BLaER1 (cell line): Measurements from ENCODE around the gene PTPN4.
"Not testable (repeated sequence)": the region's sequence is repeated elsewhere in the genome, so short reads cannot be mapped to it uniquely, and the experiment has no call there.

Source experiments
- H3K27ac ChIP-seq: shearing (Covaris generic); formaldehyde crosslinking; 2 replicates; pipeline ENCODE4 v1.8.1; 2022
- H3K27me3 ChIP-seq: shearing (Covaris generic); formaldehyde crosslinking; 2 replicates; pipeline ENCODE4 v1.8.1; 2022
- H3K36me3 ChIP-seq: shearing (Covaris generic); formaldehyde crosslinking; 2 replicates; pipeline ENCODE4 v1.8.1; 2022
- H3K4me1 ChIP-seq: shearing (Covaris generic); formaldehyde crosslinking; 2 replicates; pipeline ENCODE4 v1.8.1; 2022
- H3K4me2 ChIP-seq: shearing (Covaris generic); formaldehyde crosslinking; 2 replicates; pipeline ENCODE4 v1.8.1; 2022
- H3K4me3 ChIP-seq: shearing (Covaris generic); formaldehyde crosslinking; 2 replicates; pipeline ENCODE4 v1.8.1; 2022
- H3K9ac ChIP-seq: shearing (Covaris generic); formaldehyde crosslinking; 2 replicates; pipeline ENCODE4 v1.8.1; 2022
- H3K9me3 ChIP-seq: shearing (Covaris generic); formaldehyde crosslinking; 2 replicates; pipeline ENCODE4 v1.8.1; 2022
- H4K20me1 ChIP-seq: shearing (Covaris generic); formaldehyde crosslinking; 2 replicates; pipeline ENCODE4 v1.8.1; 2022
- Cebpa-rat ChIP-seq: shearing (Covaris generic); IDR thresholded peaks from 2 replicates; pipeline ENCODE4 v1.8.1; 2022

PTPN4 gene

GRCh38 chr2:119996148-119996547 is 236.4 kb downstream of the PTPN4 start:
- Histone ChIP-seq H3K4me2 (no peak overlapping the region), H3K27me3 (no peaks in the 10 kb centered on the region), H3K4me3 (no peak overlapping the region), H3K27ac (no peak overlapping the region), H3K4me1 (no peaks in the 10 kb centered on the region), H3K9ac (no peak overlapping the region), H4K20me1 (no peaks in the 10 kb centered on the region), H3K36me3 (no peaks in the 10 kb centered on the region), H3K9me3 (no peaks in the 10 kb centered on the region; the same call in 1 of the 2 replicates)
- no peak for TF ChIP-seq Cebpa-rat

DNA sequence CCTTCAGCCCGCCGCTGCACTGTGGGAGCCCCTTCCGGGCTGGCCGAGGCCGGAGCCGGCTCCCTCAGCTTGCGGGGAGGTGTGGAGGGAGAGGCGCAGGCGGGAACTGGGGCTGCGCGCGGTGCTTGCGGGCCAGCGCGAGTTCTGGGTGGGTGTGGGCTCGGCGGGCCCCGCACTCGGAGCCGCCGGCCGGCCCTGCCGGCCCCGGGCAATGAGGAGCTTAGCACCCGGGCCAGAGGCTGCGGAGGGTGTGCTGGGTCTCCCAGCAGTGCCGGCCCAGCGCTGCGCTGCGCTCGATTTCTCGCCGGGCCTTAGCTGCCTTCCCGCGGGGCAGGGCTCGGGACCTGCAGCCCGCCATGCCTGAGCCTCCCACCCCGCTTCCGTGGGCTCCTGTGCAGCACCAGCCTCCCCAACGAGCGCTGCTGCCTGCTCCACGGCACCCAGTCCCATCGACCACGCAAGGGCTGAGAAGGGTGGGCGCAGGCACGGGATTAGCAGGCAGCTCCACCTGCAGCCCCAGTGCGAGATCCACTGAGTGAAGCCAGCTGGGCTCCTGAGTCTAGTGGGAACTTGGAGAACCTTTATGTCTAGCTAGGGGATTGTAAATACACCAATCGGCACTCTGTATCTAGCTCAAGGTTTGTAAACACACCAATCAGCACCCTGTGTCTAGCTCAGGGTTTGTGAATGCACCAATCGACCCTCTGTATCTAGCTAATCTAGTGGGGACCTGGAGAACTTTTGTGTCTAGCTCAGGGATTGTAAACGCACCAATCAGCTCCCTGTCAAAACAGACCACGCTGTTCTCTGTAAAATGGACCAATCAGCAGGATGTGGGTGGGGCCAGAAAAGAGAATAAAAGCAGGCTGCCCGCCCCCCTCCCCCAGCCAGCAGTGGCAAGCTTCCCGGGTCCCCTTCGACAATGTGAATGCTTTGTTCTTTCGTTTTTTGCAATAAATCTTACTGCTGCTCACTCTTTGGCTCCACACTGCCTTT is 237.5 kb downstream of the PTPN4 start:
- not testable (repeated sequence) for H3K27me3 ChIP-seq, H3K4me3 ChIP-seq, H3K27ac ChIP-seq

GRCh38 chr2:120001471-120001870 is 241.7 kb downstream of the PTPN4 start:
- Histone ChIP-seq H3K4me2 (no peak overlapping the region), H3K27me3 (no peaks in the 10 kb centered on the region), H4K20me1 (no peaks in the 10 kb centered on the region), H3K27ac (no peak overlapping the region), H3K4me1 (no peaks in the 10 kb centered on the region), H3K36me3 (no peaks in the 10 kb centered on the region), H3K4me3 (no peak overlapping the region), H3K9me3 (no peaks in the 10 kb centered on the region; the same call in 1 of the 2 replicates), H3K9ac (no peak overlapping the region)
- TF ChIP-seq Cebpa-rat: no peak

More for the DNA sequence above, 237.5 kb downstream of the PTPN4 start:
- not testable (repeated sequence) for H3K36me3 ChIP-seq, H3K4me2 ChIP-seq, H3K4me1 ChIP-seq, H3K9me3 ChIP-seq, H3K9ac ChIP-seq, H4K20me1 ChIP-seq

DNA sequence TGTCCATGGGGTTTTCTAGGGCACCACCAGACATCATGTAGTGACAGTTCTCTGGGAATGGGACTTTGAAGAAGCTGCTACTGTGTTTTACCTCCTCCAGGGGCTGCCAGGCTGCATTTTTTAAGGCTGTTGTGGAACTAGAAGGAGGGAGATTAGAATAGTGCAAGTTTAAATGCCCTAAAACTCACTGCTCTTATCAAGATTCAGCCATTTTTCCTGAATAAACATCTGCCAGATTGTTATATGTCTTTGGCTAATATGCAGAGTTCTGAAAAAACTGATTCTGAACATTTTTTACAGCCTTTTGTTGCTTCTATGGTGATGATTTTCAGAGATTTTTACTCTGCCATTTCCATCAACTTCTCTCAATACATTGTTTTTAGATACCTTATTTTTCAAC is 244.5 kb downstream of the PTPN4 start:
- Histone ChIP-seq H3K4me1 (no peaks in the 10 kb centered on the region), H3K9ac (no peak overlapping the region), H4K20me1 (no peaks in the 10 kb centered on the region), H3K27me3 (no peaks in the 10 kb centered on the region), H3K27ac (no peak overlapping the region), H3K36me3 (no peaks in the 10 kb centered on the region), H3K4me2 (no peak overlapping the region), H3K9me3 (no peaks in the 10 kb centered on the region), H3K4me3 (no peak overlapping the region)
- TF ChIP-seq Cebpa-rat: no peak

DNA sequence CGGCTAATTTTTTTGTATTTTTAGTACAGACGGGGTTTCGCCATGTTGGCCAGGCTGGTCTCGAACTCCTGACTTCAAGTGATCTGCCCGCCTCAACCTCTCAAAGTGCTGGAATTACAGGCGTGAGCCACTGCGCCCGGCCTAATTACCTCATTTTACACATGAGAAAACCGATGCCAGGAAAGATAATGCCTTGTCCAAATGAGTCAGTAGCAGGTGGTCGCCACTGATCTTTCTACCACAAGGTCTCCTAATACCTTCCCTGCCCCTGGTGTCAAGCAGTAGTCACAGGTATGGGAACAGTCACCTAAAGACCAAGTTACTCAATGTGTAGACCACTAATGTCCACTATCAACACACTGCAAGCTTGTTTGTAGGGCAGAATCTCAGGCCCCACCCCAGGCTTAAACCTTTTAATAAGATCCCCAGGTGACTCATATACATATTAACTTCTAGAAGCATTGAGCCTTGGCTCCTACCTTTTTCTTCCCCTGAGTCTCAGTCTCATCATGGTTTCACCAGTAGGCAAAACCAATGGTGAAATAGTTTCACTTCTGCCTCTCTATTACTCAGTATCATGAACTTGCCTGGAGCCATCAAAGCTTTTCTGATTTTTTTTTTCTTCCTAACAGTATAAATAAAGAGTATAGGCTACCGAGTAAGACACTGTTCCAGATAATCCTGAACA is 246.3 kb downstream of the PTPN4 start:
- no peak for TF ChIP-seq Cebpa-rat
- Histone ChIP-seq H3K4me2 (no peak overlapping the region), H3K4me1 (no peaks in the 10 kb centered on the region), H3K9me3 (no peaks in the 10 kb centered on the region), H3K36me3 (no peaks in the 10 kb centered on the region), H3K27ac (no peak overlapping the region), H3K27me3 (no peaks in the 10 kb centered on the region), H3K9ac (no peak overlapping the region), H3K4me3 (no peak overlapping the region), H4K20me1 (no peaks in the 10 kb centered on the region)

- Histone ChIP-seq H3K4me3 (no peak overlapping the region), H3K27ac (no peak overlapping the region)
- no peak for TF ChIP-seq Cebpa-rat
Measured at GRCh38 chr2:120007851-120008250, 248.1 kb downstream of the PTPN4 start.

GRCh38 chr2:120012363-120012762 is 252.6 kb downstream of the PTPN4 start:
- Histone ChIP-seq H3K4me3 (peak overlapping the region; percentile 99), H3K27ac (peak overlapping the region; percentile 89; the same call in 1 of the 2 replicates), H3K36me3 (no peaks in the 10 kb centered on the region), H4K20me1 (no peaks in the 10 kb centered on the region), H3K4me1 (peaks cover 20% of the 10 kb centered on the region), H3K27me3 (no peaks in the 10 kb centered on the region), H3K4me2 (peak overlapping the region; percentile 82), H3K9me3 (peaks cover 7% of the 10 kb centered on the region), H3K9ac (peak overlapping the region; percentile 94)
- no peak for TF ChIP-seq Cebpa-rat

More at GRCh38 chr2:120007851-120008250, 248.1 kb downstream of the PTPN4 start:
- H3K4me1 ChIP-seq: peaks cover 8% of the 10 kb centered on the region
- H3K4me2 ChIP-seq: no peak overlapping the region
- H3K9me3 ChIP-seq: no peaks in the 10 kb centered on the region
- H3K9ac ChIP-seq: no peak overlapping the region
- H3K27me3 ChIP-seq: no peaks in the 10 kb centered on the region
- H3K36me3 ChIP-seq: no peaks in the 10 kb centered on the region
- no peaks in the 10 kb centered on the region for H4K20me1 ChIP-seq

- H3K4me2 ChIP-seq: peak within 1 kb of the TSS; percentile 82
- H3K27me3 ChIP-seq: no peaks in the 10 kb centered on the region
- H3K9ac ChIP-seq: peak within 1 kb of the TSS; percentile 94
- H3K4me3 ChIP-seq: peak within 1 kb of the TSS; percentile 99
- H3K9me3 ChIP-seq: peaks cover 7% of the 10 kb centered on the region
- H3K36me3 ChIP-seq: no peaks in the 10 kb centered on the region
- H4K20me1 ChIP-seq: no peaks in the 10 kb centered on the region
- peaks cover 20% of the 10 kb centered on the region for H3K4me1 ChIP-seq
- H3K27ac ChIP-seq: peak within 1 kb of the TSS; percentile 89
- TF ChIP-seq Cebpa-rat: no peak
Measured at GRCh38 chr2:120012771-120013596, 253.3 kb downstream of the PTPN4 start, which contains the start of gene EPB41L5. Gene EPB41L5, plus strand, starts transcription at chr2:120013077. Its CDS starts 6,008 bp downstream, at chr2:120019085.

GRCh38 chr2:120013597-120014223 is 254.0 kb downstream of the PTPN4 start:
- peaks cover 3% of the 10 kb centered on the region; the same call in 1 of the 2 replicates for H3K36me3 ChIP-seq
- H3K4me2 ChIP-seq: peak overlapping the region; percentile 82
- H3K4me1 ChIP-seq: peaks cover 20% of the 10 kb centered on the region
- no peaks in the 10 kb centered on the region for H4K20me1 ChIP-seq
- H3K4me3 ChIP-seq: peak overlapping the region; percentile 99
- TF ChIP-seq Cebpa-rat: no peak
- H3K27ac ChIP-seq: peak overlapping the region; percentile 89
- H3K27me3 ChIP-seq: no peaks in the 10 kb centered on the region
- peak overlapping the region; percentile 94 for H3K9ac ChIP-seq
- peaks cover 7% of the 10 kb centered on the region for H3K9me3 ChIP-seq
